GM10248 (cell line): ENCODE results near the gene SCN4B.

Experiments
- CTCF ChIA-PET: fragments of 300-600 bp; sonication (Branson Sonifier 250); formaldehyde crosslinking; extraction: SDS; loops from one replicate; lab custom pipeline; 2021; ENCODE audit warnings: antibody characterized with exemption; lab: Yijun Ruan, JAX
- POLR2A ChIA-PET: fragments of 350-650 bp; sonication (Branson Sonifier 250); formaldehyde crosslinking; extraction: SDS; loops from one replicate; lab custom pipeline; 2020; ENCODE audit warnings: antibody characterized with exemption; lab: Yijun Ruan, JAX
- DNase-seq: peaks from one replicate; pipeline ENCODE4 v3.0.0; 2012; ENCODE audit errors: extremely low spot score
- TF ChIP-seq, protein P1 (sequence below): IDR thresholded peaks from 2 replicates; pipeline ENCODE4 v1.5.1; 2012; ENCODE audit warnings: mild to moderate bottlenecking, low read depth; ENCODE audit errors: extremely low read depth, missing control alignments, control extremely low read depth

SCN4B gene

DNA sequence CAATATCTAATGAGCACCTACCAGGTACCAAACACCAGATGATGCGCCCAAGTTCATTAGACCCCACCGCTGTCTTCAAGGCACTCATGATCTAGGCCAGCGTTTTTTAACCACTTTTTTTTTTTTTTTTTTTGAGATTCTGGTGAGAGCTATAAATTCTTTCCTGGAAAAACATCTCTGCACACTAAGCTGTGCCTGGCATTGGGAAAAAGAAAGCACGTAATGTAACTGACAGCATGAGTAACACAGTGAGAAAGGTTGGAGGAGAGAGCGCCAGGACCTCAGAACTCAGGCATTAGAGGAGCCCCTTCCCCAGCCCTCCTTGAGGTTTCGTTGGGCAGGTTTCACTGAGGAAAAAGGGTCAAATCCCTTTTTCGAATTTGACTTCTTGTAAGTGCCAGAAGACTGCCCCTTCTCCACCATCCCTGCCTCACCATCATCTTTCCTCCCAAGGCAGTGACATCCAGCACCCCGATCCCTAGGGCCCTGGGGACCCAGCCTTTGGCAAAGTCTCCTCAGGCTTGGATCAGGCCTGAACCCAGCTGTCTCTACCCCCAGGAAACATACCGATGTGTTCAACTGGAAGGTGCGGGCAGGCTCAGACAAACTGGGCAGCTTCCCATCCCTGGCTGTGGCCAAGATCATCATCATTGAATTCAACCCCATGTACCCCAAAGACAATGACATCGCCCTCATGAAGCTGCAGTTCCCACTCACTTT, 39.8 kb downstream of the SCN4B start:
- DNase-seq, result no peak
- ChIA-PET POLR2A (no interaction called here), CTCF (interaction anchor here (1.3 to 1.7 kb wide), 3 partner anchors 10 to 35 kb away, joined by 3 to 4 read pairs (median 3); no protein-coding TSS in a partner anchor)
- TF ChIP-seq, protein P1, sequence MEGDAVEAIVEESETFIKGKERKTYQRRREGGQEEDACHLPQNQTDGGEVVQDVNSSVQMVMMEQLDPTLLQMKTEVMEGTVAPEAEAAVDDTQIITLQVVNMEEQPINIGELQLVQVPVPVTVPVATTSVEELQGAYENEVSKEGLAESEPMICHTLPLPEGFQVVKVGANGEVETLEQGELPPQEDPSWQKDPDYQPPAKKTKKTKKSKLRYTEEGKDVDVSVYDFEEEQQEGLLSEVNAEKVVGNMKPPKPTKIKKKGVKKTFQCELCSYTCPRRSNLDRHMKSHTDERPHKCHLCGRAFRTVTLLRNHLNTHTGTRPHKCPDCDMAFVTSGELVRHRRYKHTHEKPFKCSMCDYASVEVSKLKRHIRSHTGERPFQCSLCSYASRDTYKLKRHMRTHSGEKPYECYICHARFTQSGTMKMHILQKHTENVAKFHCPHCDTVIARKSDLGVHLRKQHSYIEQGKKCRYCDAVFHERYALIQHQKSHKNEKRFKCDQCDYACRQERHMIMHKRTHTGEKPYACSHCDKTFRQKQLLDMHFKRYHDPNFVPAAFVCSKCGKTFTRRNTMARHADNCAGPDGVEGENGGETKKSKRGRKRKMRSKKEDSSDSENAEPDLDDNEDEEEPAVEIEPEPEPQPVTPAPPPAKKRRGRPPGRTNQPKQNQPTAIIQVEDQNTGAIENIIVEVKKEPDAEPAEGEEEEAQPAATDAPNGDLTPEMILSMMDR, result no peak

DNA sequence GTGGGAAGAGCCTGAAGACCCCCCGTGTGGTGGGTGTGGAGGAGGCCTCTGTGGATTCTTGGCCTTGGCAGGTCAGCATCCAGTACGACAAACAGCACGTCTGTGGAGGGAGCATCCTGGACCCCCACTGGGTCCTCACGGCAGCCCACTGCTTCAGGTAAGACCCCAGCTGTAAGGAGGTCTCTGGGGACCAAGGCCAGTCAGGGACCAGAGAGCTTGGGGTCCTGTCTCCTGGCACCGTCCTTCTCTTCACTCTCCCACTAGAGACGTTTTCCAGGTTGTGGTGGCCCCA, 40.9 kb downstream of the SCN4B start:
- ChIA-PET POLR2A (no interaction called here), CTCF (no interaction called here)
- no peak for DNase-seq
- TF ChIP-seq, protein P1, result no peak

DNA sequence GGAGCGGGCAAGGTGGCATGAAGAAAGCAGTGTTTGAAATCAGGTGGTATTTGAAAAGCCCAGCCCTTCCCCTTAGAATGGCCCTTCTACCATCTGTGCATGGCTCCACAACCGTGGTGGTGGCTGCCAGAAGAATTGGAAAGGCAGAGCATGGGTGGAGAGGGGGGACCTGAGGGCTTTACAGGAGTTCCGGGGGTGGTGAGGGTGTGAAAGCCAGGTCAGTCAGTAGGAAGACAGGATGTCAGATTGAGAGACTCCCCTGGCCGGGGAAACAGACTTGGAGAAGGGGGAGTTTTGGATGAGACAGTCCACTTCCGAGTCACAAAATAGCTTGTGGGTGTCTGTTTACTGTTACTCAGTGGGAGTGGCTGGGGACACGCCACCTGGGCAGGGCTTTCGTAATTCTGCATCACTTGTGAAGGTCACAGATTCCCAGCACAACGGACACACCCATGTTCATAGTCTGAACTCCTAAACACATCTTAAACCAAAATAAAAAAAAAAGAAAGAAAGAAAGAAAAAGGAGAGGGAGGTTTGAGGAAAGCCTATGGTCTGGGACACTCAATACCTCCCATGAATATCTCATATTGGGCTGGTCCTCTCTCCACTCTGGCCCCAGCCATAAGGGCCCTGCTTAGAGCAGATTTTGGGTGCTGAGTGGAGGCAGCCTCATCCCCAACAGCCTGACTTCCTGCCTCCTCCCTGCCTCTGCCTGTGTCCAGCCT, 41.4 kb downstream of the SCN4B start:
- ChIA-PET CTCF (no interaction called here), POLR2A (no interaction called here)
- no peak for DNase-seq
- TF ChIP-seq, protein P1, result no peak

DNA sequence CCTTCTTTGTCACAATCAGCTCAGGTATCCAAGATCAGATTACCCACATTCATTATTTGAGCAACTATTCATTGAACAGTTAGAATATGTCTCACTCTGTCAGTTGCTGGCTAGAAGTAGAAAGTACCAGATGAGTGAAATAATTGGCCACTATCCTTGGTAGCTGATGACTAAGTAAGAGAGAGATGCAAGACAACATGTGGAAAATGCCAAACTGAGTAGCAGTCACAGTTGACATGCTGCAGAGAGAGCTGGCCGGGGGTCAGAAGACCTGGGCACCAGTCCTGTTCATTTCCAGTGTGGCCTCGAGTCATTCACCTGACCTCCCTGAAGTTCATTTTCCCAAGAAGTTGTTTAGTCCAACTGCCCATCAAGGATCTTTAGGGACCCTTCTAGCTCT, 43.4 kb downstream of the SCN4B start:
- no peak for DNase-seq
- TF ChIP-seq, protein P1, result no peak
- CTCF ChIA-PET, result interaction anchor here (2.1 kb wide), 1 partner anchor 62 kb away, joined by 7 read pairs; no protein-coding TSS in a partner anchor
- POLR2A ChIA-PET, result no interaction called here

DNA sequence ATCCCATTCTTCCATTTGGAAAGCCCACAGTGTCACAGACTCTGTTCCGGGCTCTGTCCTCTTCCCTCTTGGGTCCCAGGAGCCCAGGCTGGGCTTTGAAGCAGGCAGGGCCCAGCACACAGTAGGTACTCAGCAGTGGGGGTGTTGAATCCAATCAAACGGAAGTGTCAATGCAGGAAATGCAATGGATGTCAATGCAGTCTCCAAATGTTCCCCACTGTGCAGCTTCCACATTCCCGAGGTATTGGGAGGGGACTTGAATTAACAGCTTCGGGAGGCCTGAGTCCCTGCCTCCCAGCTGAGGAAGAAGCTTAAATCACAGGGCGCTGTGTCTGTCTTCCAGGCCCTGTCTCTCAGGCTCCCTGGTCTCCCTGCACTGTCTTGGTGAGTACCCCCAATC, 44.1 kb downstream of the SCN4B start:
- CTCF ChIA-PET, result interaction anchor here (2.1 kb wide), 1 partner anchor 63 kb away, joined by 7 read pairs; no protein-coding TSS in a partner anchor
- no peak for DNase-seq
- POLR2A ChIA-PET, result no interaction called here
- TF ChIP-seq, protein P1, result no peak

DNA sequence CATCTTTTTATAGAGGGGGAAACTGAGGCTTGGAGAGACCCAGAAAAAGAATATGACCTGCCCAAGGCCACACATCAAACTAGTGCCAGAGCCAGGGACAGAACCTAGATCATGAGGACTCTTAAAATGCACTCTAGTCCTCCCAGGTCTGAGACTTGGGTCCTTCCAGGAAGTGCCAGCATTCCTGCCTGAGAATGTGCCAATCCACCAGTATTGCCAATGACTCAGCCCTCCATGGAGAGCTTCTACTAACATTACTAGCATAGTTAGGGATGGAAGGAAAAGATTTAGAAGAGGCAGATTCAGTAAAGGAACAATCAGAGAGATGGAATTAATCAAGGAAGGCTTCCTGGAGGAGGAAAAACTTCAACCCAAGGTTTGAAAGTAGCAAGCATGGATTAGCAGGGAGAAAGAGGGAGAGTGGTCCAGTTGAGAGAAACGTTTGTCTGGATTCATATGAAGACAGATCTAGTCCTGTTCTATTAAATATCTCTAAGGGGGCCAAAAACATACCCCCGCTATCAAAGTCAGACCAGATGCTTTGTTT, 45.8 kb downstream of the SCN4B start:
- TF ChIP-seq, protein P1, result no peak
- CTCF ChIA-PET, result interaction anchor here (1.5 kb wide), 1 partner anchor 53 kb away, joined by 3 read pairs; no protein-coding TSS in a partner anchor
- POLR2A ChIA-PET, result no interaction called here
- no peak for DNase-seq
